GM21786 (cell line): Measurements from ENCODE around the gene GAGE12D.
"Not testable (repeated sequence)": the region's sequence is repeated elsewhere in the genome, so short reads cannot be mapped to it uniquely, and the experiment has no call there.

Experiments used
- ATAC-seq: cut with Tn5 transposase; IDR thresholded peaks from one replicate; pipeline ENCODE4 v1.9.1; 2021; ENCODE audit not compliant: unreplicated experiment

Gene GAGE12D, protein sequence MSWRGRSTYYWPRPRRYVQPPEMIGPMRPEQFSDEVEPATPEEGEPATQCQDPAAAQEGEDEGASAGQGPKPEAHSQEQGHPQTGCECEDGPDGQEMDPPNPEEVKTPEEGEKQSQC

GRCh38 chrX:49541433-49541832 is at the start of gene GAGE12D:
Gene GAGE12D (plus strand): TSS chrX:49541733. CDS start chrX:49542888, 1,155 bp downstream.
- not testable (repeated sequence) for ATAC-seq

- not testable (repeated sequence) for ATAC-seq
Observed at GRCh38 chrX:49531877-49532276, 9.7 kb upstream of the GAGE12D start, which contains the start of gene GAGE12C. Gene GAGE12C (plus strand): TSS chrX:49532177. CDS start chrX:49533332, 1,155 bp downstream.

GRCh38 chrX:49550989-49551388 is 9.5 kb downstream of the GAGE12D start, which contains the start of gene GAGE12E:
Gene GAGE12E (plus strand): TSS chrX:49551289. CDS start chrX:49552444, 1,155 bp downstream.
- ATAC-seq: not testable (repeated sequence)

DNA sequence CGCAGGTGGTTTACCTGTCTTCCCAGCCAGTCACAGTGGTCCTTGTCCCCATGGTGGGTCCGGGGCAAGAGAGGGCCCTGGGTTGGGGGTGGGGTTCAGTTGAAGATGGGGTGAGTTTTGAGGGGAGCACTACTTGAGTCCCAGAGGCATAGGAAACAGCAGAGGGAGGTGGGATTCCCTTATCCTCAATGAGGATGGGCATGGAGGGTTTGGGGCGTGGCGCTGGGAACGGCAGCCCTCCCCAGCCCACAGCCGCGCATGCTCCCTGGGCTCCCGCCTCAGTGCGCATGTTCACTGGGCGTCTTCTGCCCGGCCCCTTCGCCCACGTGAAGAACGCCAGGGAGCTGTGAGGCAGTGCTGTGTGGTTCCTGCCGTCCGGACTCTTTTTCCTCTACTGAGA is 19.0 kb downstream of the GAGE12D start, which contains the start of gene GAGE12F:
TSS of gene GAGE12F (plus strand) at position 301 of the 400 bp plus-strand sequence. CDS start 1,155 bp downstream, outside the sequence.
- not testable (repeated sequence) for ATAC-seq

DNA sequence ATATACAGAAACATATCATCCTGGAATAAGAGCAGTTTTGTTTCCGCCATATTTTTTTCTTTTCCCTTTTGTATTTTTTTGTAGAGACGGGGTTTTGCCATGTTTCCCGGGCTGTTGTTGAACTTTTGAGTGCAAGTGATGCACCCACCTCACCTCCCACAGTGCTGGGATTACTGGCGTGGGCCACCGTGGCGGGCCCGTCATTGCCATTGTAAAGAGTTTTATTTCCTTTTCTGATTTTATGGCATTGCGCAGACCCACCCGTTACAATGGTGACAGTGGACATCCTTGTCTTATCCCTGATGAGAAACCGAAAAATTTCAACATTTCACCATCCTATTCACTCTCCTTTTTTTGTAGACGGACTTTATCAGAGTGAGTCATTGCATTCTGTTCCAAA is 27.2 kb downstream of the GAGE12D start:
- not testable (repeated sequence) for ATAC-seq

- ATAC-seq: not testable (repeated sequence)
Observed at GRCh38 chrX:49569152-49569551, 27.6 kb downstream of the GAGE12D start.

DNA sequence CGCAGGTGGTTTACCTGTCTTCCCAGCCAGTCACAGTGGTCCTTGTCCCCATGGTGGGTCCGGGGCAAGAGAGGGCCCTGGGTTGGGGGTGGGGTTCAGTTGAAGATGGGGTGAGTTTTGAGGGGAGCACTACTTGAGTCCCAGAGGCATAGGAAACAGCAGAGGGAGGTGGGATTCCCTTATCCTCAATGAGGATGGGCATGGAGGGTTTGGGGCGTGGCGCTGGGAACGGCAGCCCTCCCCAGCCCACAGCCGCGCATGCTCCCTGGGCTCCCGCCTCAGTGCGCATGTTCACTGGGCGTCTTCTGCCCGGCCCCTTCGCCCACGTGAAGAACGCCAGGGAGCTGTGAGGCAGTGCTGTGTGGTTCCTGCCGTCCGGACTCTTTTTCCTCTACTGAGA is 28.6 kb downstream of the GAGE12D start, which contains the start of gene GAGE12G:
TSS of gene GAGE12G (plus strand) at position 301 of the 400 bp plus-strand sequence. CDS start 1,155 bp downstream, outside the sequence.
- not testable (repeated sequence) for ATAC-seq

DNA sequence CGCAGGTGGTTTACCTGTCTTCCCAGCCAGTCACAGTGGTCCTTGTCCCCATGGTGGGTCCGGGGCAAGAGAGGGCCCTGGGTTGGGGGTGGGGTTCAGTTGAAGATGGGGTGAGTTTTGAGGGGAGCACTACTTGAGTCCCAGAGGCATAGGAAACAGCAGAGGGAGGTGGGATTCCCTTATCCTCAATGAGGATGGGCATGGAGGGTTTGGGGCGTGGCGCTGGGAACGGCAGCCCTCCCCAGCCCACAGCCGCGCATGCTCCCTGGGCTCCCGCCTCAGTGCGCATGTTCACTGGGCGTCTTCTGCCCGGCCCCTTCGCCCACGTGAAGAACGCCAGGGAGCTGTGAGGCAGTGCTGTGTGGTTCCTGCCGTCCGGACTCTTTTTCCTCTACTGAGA is 38.1 kb downstream of the GAGE12D start, which contains the start of gene GAGE12H:
TSS of gene GAGE12H (plus strand) at position 301 of the 400 bp plus-strand sequence. CDS start 1,155 bp downstream, outside the sequence.
- ATAC-seq: not testable (repeated sequence)

- ATAC-seq: not testable (repeated sequence)
Observed at GRCh38 chrX:49589196-49589595, 47.7 kb downstream of the GAGE12D start, which contains the start of gene GAGE2A. Gene GAGE2A (plus strand): TSS chrX:49589496. CDS start chrX:49590651, 1,155 bp downstream.

- ATAC-seq: not testable (repeated sequence)
Observed at GRCh38 chrX:49589769-49590478, 48.4 kb downstream of the GAGE12D start.

DNA sequence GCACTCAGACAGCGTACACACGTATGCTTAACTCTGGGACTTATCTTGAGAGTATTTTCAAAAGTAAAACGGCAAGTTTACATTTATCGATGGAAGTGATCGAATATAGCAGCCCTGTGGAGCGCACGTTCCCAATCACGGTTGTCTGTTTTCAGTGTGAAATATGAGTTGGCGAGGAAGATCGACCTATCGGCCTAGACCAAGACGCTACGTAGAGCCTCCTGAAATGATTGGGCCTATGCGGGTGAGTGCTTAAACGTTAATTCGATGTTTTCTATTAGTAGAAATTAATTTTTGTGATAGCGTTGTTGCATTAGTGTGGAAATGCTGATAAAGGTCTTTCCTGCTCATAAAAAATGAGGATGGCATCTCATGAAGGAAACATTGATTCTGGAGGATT is 49.0 kb downstream of the GAGE12D start:
- not testable (repeated sequence) for ATAC-seq
